HG02943 (cell line): ENCODE results near the gene GRHPR.
"Not testable (repeated sequence)": the region's sequence is repeated elsewhere in the genome, so short reads cannot be mapped to it uniquely, and the experiment has no call there.

Experiments used
- ATAC-seq: cut with Tn5 transposase; IDR thresholded peaks from one replicate; pipeline ENCODE4 v1.9.1; 2021; ENCODE audit warnings: mild to moderate bottlenecking, low read depth, moderate library complexity; ENCODE audit not compliant: unreplicated experiment

GRHPR gene

DNA sequence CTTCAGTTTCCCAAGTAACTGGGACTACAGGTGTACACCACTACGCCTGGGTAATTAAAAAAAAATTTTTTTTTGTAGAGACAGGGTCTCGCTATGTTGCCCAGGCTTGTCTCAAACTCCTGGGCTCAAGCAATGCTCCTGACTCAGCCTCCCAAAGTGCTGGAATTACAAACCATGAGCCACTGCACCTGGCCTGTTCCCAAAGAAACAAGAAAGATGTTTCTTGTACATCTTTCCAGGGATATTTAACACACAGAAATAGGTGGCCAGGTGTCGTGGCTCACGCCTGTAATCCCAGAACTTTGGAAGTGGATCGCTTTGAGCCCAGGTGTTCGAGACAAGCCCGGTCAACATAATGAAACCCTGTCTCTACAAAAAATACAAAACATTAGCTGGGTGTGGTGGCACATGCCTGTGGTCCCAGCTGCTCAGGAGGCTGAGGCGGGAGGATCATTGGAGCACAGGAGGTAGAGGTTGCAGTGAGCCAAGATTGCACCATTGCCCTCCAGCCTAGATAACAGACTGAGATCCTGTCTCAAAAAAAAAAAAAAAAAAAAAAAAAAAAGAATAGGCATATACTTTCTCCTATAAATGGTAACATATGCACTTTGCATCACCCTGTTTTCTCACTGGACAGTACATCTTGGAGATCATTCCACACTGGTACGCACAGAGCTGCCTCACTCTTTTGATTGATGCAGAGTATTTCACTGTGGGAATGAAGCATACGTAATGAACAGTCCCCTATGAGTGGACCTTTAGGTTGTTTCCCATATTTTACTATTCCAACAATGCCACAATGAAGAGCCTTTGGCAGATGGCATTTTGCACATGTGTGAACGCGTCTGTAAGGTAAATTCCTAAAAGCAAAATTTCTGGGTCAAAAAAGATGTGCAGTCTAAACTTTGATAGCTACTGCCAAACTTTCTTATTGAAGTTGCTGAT is 2.0 kb upstream of the GRHPR start:
- no peak for ATAC-seq

DNA sequence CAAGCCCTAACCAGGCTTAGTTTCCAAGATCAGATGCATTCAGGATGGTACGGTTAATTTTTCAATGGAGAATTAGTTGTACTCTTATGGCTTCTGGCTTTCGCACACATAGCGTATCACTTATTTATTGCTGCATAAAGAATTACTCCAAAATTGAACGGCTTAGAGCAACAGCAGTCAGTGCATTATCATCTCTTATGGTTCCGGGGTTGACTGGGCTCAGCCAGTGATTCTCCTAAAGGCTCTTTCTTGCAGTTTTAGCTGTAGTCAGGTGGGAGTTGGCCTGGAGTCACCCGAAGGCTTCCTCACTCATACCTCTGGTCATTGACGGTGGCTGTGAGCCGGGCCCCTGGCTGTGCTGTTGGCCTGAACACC is 595 bp upstream of the GRHPR start:
- no peak for ATAC-seq

DNA sequence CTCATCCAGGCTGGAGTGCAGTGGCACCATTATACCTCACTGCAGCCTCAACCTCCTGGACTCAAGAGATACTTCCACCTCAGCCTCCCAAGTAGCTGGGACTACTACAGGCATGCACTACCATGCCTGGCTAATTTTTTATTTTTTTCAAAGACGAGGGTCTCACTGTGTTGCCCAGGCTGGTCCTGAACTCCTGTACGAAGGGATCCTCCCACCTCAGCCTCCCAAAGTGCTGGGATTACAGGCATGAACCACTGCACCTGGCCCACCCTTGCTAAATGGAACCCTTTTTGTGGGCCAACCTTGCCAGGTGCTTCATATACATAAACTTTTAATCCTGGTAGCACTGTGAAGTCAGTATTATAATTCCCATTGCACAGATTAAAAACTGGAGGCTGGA is 1.0 kb downstream of the GRHPR start:
- no peak for ATAC-seq

DNA sequence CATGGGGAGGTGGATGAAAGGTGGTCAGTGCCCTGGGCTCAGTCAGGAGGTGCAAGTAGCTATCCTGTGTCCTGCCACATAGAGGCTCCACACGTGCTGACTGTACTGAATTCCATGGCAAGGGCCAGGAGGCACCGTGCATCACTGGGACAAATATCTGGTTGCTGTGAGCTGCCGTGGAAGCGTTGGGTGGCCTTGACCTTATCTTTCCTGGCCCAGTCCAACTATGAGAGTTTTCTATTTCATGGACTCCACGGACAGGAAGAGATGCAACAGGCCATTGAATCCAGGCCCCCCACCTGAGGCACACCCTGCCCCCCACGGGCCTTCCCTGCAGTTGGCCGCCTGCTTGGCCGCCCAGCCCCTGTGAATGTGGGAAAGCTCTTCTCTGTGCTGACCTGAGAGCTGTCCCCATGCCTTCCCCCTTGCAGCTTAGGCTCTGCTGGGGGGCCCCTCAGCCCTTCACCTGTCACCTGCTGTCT is 1.7 kb downstream of the GRHPR start:
- ATAC-seq = no peak

DNA sequence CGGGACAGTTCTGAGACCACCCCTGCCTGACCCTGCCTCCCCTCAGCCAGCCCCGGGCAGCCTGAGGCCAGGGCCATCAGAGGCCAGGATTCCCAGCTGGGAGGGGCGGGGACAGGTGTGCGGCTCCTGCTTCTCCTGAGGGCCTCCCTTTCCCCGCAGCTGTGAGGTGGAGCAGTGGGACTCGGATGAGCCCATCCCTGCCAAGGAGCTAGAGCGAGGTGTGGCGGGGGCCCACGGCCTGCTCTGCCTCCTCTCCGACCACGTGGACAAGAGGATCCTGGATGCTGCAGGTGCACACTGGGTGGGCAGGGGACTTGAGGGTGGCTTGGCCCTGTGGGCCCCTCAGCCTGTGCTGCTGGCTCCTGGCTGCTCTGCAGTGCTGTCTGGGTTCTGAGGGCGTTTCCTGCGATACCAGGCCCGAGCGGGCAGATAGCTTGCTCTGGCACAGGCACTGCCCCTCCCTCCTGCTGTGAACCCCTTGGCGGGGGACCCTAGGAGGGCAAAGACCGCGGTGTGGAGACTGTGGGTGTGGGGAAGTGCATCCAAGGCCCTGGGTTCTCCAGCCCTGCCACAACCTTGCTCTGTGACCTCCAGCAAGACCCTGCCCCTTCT is 2.3 kb downstream of the GRHPR start:
- no peak for ATAC-seq

DNA sequence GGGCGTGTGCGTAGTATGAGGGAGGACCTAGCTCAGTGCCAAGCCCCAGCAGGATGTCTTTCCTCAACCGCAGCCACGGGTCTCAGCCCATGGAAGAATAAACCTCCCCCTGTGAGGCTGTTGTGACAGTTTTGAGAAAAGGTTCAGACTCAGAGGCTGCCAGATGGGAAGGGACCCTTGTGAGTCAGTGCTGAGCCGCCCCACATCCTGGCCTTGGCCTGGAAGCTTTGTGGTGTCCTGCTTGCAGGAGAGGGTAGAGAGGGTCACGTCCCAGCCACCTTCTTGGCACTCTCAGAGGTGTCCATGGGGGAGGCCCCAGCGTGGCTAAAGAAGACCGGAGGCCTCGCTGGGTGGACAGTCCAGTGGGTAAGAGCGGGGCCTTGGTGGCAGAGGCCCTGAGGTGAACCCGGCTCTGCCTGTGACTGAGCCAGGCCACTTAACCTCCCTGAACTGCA is 2.8 kb downstream of the GRHPR start:
- ATAC-seq = no peak

DNA sequence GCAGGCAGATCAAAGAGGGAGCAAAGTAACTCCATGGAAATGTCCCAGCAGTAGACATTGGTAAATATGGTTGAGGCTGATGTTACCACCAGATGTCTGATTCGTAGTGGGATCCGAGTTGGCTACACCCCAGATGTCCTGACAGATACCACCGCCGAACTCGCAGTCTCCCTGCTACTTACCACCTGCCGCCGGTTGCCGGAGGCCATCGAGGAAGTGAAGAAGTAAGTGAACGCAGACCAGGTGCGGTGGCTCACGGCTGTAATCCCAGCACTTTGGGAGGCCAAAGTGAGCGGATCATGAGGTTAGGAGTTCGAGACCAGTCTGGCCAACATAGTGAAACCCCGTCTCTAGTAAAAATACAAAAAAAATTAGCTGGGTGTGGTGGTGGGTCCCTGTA is 3.9 kb downstream of the GRHPR start:
- not testable (repeated sequence) for ATAC-seq

DNA sequence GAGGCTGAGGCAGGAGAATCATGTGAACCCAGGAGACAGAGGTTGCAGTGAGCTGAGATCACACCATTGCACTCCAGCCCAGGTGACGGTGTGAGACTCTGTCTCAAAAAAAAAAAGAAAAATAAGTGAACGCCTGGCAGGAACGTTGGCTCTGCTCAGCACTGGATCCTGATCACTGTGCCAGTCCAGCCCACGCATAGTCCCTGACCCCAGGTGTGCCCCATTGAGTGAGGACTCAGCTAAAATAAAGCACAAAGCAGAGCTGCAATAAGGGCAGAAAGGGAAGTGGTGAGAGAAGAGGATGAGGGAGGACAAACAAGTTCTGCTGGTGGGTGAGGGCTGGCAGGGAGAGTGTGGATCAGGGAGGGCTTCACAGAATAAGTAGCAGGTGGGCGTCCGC is 4.3 kb downstream of the GRHPR start:
- ATAC-seq = no peak

DNA sequence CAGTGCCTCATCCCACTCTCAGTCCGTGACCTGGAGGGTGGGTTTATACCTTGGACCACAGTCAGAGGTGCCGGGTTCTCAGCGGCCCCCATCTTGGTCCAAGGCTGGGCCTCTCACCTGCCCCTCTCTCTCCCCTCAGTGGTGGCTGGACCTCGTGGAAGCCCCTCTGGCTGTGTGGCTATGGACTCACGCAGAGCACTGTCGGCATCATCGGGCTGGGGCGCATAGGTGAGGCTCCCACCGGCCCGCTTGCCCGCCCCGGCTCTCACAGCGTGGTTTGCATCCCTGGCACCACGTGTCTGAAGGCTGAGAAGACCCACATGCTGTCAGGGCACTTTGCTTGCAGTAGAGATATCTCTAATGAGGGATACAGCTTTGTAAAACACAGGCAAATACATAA is 5.8 kb downstream of the GRHPR start:
- ATAC-seq = no peak

DNA sequence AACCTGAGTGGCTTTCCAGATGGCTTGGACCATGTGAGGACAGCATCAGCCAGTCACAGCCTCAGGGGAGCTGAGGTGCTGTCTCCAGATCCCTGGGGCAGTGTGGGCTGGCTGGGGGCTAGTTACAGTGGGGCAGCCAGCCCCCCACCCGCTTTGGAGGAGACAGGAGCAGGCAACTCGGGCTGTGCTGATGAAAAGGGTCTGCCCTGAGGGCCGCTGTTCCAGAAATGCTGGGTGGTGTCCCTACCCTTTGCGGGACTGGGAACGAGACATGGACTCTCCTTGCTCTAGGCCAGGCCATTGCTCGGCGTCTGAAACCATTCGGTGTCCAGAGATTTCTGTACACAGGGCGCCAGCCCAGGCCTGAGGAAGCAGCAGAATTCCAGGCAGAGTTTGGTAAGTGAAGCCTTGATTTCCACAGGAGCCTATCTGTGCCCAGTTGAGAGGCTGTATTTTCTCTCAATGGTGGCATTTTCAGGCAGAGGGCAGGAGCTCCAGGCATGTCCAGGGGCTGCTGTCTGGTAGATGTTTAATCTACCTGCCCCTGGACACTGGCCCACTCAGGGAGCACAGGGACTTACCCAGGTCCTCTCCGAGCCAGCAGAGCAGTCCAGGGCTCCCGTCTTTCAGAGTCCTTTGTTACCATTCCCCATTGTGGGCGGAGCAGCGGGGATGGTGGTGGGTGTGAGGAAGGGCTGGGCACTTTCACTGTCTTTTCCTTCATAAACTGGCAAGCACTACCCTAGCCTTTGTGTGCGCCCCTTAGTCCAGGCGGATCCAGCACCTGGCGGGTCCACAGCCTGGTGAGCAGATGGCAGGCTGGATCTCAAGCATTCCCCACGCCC is 7.2 kb downstream of the GRHPR start:
- no peak for ATAC-seq

DNA sequence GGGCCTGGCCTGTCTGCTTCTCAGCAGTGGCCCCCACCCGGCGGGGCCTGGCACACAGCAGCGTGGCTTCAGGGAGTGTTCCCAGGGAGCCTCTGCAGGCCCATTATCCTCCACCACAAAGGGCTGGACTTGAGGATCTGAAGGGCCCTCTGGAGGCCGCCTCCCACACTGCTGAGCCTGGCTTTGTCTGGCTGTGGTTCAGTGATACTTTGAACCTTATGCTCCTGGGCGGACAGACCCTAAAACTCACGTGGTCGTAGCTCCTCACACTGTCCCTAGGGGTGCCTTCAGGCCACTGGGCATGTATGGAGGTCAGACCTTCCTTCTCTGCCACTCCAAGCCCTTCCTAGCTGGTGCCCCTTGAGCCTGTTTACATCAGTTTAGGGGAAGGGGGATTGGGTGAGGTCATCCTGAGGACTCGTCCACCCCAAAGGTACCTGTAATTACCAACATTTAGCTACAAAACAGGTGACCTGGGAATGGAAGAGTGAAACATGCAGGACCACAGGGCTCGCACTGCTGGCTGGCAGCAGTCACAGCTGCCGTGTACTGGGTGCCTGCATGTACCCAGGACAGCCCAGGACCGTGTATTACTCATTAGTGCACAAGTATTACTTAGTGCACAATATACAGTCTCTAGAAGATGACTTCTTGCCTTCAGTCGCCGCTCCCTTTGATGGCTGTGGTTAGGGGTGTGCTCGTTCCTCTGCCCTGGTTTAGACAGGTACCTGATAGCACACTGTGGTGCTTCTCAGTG is 8.5 kb downstream of the GRHPR start:
- ATAC-seq = no peak

DNA sequence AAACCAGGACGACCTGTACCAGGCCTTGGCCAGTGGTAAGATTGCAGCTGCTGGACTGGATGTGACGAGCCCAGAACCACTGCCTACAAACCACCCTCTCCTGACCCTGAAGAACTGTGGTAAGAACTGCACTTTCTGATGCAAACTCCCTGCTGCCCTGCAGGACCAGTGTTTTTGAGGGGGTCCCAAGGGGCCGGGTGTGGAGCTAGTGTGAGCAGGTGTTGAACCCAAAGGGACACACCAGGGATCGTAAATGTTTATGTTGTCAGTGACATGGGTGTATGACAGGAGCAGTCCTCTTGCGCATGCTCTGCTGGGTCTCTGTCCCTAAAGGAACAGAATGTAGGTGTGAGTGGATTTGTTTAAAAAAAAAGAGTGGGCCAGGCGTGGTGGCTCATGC is 9.5 kb downstream of the GRHPR start:
- ATAC-seq = no peak

DNA sequence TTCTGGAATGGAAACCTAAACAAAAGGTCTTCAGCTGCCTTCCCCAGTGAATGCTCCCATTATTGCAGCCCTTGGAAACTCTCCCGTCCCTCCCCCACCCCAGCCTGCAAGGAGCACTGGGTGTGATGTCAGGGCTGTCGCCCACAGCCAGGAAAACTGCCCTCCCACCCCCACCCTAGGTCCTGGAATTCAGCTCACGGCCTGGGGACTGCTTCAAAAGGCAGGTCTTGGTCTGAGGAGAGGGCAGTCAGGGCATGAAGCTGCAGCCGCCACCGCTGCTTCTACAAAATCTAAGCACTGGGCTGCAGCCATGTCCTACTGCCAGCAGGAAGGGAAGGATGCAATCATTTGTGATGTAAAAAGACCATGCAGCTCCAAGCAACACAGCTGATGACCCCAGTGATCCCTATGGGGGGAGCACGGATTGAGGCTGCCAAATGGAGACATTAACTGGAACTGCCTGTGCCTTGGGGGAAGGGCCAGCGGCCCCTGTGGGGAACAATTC is 11.4 kb downstream of the GRHPR start:
- ATAC-seq = no peak

DNA sequence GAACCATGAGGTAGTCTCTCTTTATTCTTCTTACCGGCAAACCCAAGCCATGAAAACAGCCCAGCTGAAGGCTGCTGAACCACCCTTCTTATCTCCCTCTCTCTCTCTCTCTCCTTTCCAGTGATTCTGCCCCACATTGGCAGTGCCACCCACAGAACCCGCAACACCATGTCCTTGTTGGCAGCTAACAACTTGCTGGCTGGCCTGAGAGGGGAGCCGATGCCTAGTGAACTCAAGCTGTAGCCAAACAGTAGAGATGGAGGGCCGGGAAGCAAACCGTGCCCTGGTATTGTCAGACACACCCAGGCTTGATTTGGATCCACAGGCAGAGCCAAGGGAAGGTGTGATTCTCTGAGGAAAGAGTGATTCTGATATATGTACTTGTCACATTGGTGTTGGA is 14.0 kb downstream of the GRHPR start:
- no peak for ATAC-seq

DNA sequence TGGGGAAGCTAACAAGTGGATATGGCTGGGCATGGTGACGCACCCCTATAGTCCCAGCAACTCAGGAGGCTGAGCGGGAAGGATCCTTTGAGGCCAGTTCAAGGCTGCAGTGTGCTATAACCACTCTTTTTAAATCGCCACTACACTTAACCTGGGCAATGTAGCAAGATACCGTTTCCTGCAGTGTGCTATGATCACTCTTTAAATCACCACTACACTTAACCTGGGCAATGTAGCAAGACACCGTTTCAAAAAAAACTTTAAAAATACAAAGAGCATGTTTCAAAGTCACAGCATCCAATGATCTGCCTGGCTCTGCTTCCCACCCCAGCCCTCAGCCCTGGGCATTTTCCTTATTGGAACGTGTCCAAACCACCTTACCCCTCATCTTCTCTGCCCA is 14.5 kb downstream of the GRHPR start:
- no peak for ATAC-seq

DNA sequence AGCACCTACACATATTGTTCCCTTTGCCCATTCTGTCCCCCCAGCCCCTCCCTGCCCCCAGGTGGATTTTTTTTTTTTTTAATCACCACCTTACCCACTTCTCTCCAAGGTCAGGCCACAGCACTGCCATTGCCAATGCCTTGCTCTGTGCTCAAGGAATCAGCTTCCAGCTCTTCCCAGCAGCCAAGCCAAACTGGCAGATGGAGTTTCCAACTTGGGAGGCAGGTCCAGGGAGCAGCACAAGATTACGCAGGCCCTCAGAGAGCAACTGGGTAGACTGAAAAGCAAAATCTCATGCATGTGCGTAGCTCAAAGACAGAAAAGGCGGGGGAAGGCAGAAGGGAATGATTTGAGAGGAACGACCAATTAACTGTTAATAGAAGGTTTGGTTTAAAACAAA is 15.1 kb downstream of the GRHPR start:
- no peak for ATAC-seq

DNA sequence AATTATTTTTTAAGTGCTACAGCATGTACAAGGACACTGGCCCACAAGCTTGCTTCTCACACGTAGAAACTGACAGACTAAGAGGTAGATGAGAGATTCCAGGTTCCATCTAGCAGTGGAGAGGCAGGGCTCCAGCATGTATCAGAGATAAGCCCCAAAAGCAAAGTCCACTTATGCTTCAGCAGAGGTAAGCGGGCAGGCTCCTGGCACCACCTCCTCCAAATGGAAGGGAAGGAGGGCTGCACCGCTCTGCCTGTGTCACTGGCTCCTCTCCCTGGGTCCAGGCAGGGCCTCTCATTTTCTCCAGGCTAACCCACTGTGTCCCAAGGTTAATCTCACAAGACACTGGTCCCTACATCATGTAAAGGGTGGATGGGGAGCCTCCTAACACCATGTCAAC is 15.9 kb downstream of the GRHPR start:
- no peak for ATAC-seq

DNA sequence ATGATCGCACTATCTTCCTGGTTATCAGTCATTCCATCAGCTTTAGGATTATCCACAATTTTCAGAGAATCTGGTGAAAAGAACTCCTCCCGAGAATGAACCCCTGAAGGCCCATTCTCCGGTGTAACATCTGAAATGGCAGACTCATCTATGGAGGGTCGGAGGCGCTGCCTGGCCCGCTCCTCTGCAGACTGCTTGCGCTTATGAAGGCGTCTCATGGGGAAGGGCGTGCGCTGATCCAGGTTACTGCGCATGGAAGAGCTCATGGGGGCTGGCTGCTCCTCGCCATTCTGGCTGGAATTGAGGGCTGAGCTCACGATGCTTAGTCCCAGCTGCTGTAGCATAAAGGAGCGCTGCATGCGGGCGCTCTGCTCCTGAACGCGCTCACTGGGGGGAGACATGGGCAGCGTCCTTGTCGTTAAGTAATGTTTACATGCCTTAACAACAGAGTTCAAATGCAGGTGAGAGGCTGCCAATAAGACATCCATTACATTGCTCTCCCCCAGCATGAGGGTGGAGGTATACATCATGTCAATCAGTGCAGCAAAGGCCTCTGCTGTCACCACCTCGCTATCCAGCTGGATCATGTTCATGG is 19.4 kb downstream of the GRHPR start:
- no peak for ATAC-seq

DNA sequence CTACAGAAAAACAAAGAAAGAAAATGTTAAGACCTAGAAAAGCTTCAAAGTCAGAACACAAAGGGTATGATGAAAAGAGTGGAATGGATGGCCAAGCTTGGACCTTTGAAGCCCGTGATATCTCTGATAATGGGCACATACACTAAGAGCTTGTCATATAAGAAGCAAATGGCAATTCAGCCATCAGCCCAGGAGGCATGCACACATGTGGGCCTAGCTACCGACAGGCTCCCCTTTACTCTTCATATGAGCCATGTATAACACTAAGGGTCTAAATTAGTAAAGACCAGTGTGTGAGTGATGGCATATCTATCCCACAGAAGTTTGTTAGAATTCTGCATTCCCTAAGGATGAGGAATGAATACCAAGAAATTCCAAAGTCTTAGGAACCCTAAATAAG is 20.1 kb downstream of the GRHPR start:
- ATAC-seq = no peak

DNA sequence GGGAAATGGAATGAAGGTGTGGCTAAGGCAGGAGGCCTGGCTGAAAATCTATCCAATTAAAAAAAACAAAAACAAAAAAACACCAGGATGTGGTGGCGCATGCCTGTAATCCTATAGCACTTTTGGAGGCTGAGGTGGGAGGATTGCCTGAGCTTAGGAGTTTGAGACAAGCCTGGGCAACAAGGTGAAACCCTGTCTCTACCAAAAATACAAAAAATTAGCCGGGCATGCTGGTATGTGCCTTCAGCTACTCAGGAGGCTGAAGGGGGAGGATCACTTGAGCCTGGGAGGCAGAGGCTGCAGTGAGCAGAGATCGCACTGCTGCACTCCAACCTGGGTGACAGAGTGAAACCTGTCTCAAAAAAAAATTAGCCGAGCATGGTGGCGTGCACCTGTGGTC is 21.1 kb downstream of the GRHPR start:
- no peak for ATAC-seq
